ENCODE data around the gene DLGAP1. TPM values are rescaled to one million over a fixed set of nuclear protein-coding genes. Genes with fewer than 3 reads are reported as not detected.

DLGAP1 gene
- total RNA-seq, 1 donor from 2014 or later: 0.36 TPM

GRCh38 chr18:3520230-3521085 is 934.6 kb downstream of the DLGAP1 start:
- Mint-ChIP-seq H3K4me3 (no peak overlapping the region), H3K27me3 (ENCODE audit: insufficient read depth) (peaks cover 9% of the 10 kb centered on the region), H3K9me3 (peaks cover 5% of the 10 kb centered on the region), H3K36me3 (ENCODE audit: low read depth) (no peaks in the 10 kb centered on the region), H3K4me1 (ENCODE audit: low read depth) (no peaks in the 10 kb centered on the region), H3K27ac (no peak overlapping the region)
- intact Hi-C loops (cut with micrococcal nuclease): no loop called here
- DNase-seq (ENCODE audit: low spot score): no peak

- H3K27ac Mint-ChIP-seq: no peak overlapping the region
- H3K27me3 Mint-ChIP-seq (ENCODE audit: insufficient read depth): peaks cover 11% of the 10 kb centered on the region
- H3K36me3 Mint-ChIP-seq (ENCODE audit: low read depth): no peaks in the 10 kb centered on the region
- intact Hi-C loops (cut with micrococcal nuclease): no loop called here
- no peaks in the 10 kb centered on the region for H3K4me1 Mint-ChIP-seq (ENCODE audit: low read depth)
- DNase-seq (ENCODE audit: low spot score): no peak
- no peak overlapping the region for H3K4me3 Mint-ChIP-seq
- no peaks in the 10 kb centered on the region for H3K9me3 Mint-ChIP-seq
Observed at GRCh38 chr18:3514312-3515216, 940.5 kb downstream of the DLGAP1 start.

- no peaks in the 10 kb centered on the region for H3K9me3 Mint-ChIP-seq
- H3K36me3 Mint-ChIP-seq (ENCODE audit: low read depth): no peaks in the 10 kb centered on the region
- peaks cover 8% of the 10 kb centered on the region for H3K27me3 Mint-ChIP-seq (ENCODE audit: insufficient read depth)
- H3K4me1 Mint-ChIP-seq (ENCODE audit: low read depth): no peaks in the 10 kb centered on the region
- no peak overlapping the region for H3K27ac Mint-ChIP-seq
- H3K4me3 Mint-ChIP-seq: no peak overlapping the region
- DNase-seq (ENCODE audit: low spot score): no peak
- intact Hi-C loops (cut with micrococcal nuclease): no loop called here
Observed at GRCh38 chr18:3513481-3513880, 941.6 kb downstream of the DLGAP1 start.

GRCh38 chr18:3511980-3512379 is 943.1 kb downstream of the DLGAP1 start:
- no peak overlapping the region for H3K27ac Mint-ChIP-seq
- DNase-seq (ENCODE audit: low spot score): no peak
- H3K4me3 Mint-ChIP-seq: no peak overlapping the region
- peaks cover 8% of the 10 kb centered on the region for H3K27me3 Mint-ChIP-seq (ENCODE audit: insufficient read depth)
- H3K4me1 Mint-ChIP-seq (ENCODE audit: low read depth): no peaks in the 10 kb centered on the region
- intact Hi-C loops (cut with micrococcal nuclease): no loop called here
- H3K9me3 Mint-ChIP-seq: no peaks in the 10 kb centered on the region
- H3K36me3 Mint-ChIP-seq (ENCODE audit: low read depth): no peaks in the 10 kb centered on the region

GRCh38 chr18:3510896-3511295 is 944.2 kb downstream of the DLGAP1 start:
- no peaks in the 10 kb centered on the region for H3K9me3 Mint-ChIP-seq
- peaks cover 8% of the 10 kb centered on the region for H3K27me3 Mint-ChIP-seq (ENCODE audit: insufficient read depth)
- H3K27ac Mint-ChIP-seq: no peak overlapping the region
- no peak overlapping the region for H3K4me3 Mint-ChIP-seq
- intact Hi-C loops (cut with micrococcal nuclease): no loop called here
- no peaks in the 10 kb centered on the region for H3K4me1 Mint-ChIP-seq (ENCODE audit: low read depth)
- no peaks in the 10 kb centered on the region for H3K36me3 Mint-ChIP-seq (ENCODE audit: low read depth)
- DNase-seq (ENCODE audit: low spot score): no peak

- H3K4me1 Mint-ChIP-seq (ENCODE audit: low read depth): no peaks in the 10 kb centered on the region
- no peaks in the 10 kb centered on the region for H3K9me3 Mint-ChIP-seq
- DNase-seq (ENCODE audit: low spot score): no peak
- H3K27ac Mint-ChIP-seq: no peak overlapping the region
- no peaks in the 10 kb centered on the region for H3K36me3 Mint-ChIP-seq (ENCODE audit: low read depth)
- H3K4me3 Mint-ChIP-seq: no peak overlapping the region
- intact Hi-C loops (cut with micrococcal nuclease): no loop called here
- H3K27me3 Mint-ChIP-seq (ENCODE audit: insufficient read depth): peaks cover 8% of the 10 kb centered on the region
Observed at GRCh38 chr18:3510024-3510423, 945.1 kb downstream of the DLGAP1 start.

- H3K27ac Mint-ChIP-seq: no peak overlapping the region
- no peak for DNase-seq (ENCODE audit: low spot score)
Observed at GRCh38 chr18:3508576-3509549, 946.2 kb downstream of the DLGAP1 start.

GRCh38 chr18:3504637-3505036 is 950.5 kb downstream of the DLGAP1 start:
- no peaks in the 10 kb centered on the region for H3K9me3 Mint-ChIP-seq
- no peak overlapping the region for H3K27ac Mint-ChIP-seq
- H3K36me3 Mint-ChIP-seq (ENCODE audit: low read depth): peaks cover under 1% of the 10 kb centered on the region
- peaks cover 4% of the 10 kb centered on the region for H3K4me1 Mint-ChIP-seq (ENCODE audit: low read depth)
- intact Hi-C loops (cut with micrococcal nuclease): no loop called here
- DNase-seq (ENCODE audit: low spot score): no peak
- H3K4me3 Mint-ChIP-seq: no peak overlapping the region
- peaks cover 16% of the 10 kb centered on the region for H3K27me3 Mint-ChIP-seq (ENCODE audit: insufficient read depth)

More at GRCh38 chr18:3508576-3509549, 946.2 kb downstream of the DLGAP1 start:
- Mint-ChIP-seq H3K27me3 (ENCODE audit: insufficient read depth) (peaks cover 10% of the 10 kb centered on the region), H3K4me1 (ENCODE audit: low read depth) (no peaks in the 10 kb centered on the region), H3K9me3 (no peaks in the 10 kb centered on the region), H3K4me3 (no peak overlapping the region), H3K36me3 (ENCODE audit: low read depth) (no peaks in the 10 kb centered on the region)
- intact Hi-C loops (cut with micrococcal nuclease): no loop called here

GRCh38 chr18:3502650-3503049 is 952.5 kb downstream of the DLGAP1 start:
- no peaks in the 10 kb centered on the region for H3K9me3 Mint-ChIP-seq
- H3K36me3 Mint-ChIP-seq (ENCODE audit: low read depth): peaks cover 3% of the 10 kb centered on the region
- H3K27me3 Mint-ChIP-seq (ENCODE audit: insufficient read depth): peaks cover 29% of the 10 kb centered on the region

GRCh38 chr18:3500016-3500415 is 955.1 kb downstream of the DLGAP1 start:
- H3K4me1 Mint-ChIP-seq (ENCODE audit: low read depth): peaks cover 14% of the 10 kb centered on the region
- no peak overlapping the region for H3K4me3 Mint-ChIP-seq

More at GRCh38 chr18:3502650-3503049, 952.5 kb downstream of the DLGAP1 start:
- intact Hi-C loops (cut with micrococcal nuclease): no loop called here
- H3K4me3 Mint-ChIP-seq: no peak overlapping the region
- no peak overlapping the region for H3K27ac Mint-ChIP-seq
- H3K4me1 Mint-ChIP-seq (ENCODE audit: low read depth): peaks cover 14% of the 10 kb centered on the region
- no peak for DNase-seq (ENCODE audit: low spot score)

GRCh38 chr18:3499501-3499900 is 955.6 kb downstream of the DLGAP1 start:
- peaks cover 14% of the 10 kb centered on the region for H3K4me1 Mint-ChIP-seq (ENCODE audit: low read depth)
- H3K9me3 Mint-ChIP-seq: no peaks in the 10 kb centered on the region
- H3K27me3 Mint-ChIP-seq (ENCODE audit: insufficient read depth): peaks cover 37% of the 10 kb centered on the region
- intact Hi-C loops (cut with micrococcal nuclease): no loop called here
- no peak overlapping the region for H3K4me3 Mint-ChIP-seq
- H3K36me3 Mint-ChIP-seq (ENCODE audit: low read depth): peaks cover 3% of the 10 kb centered on the region
- no peak overlapping the region for H3K27ac Mint-ChIP-seq
- no peak for DNase-seq (ENCODE audit: low spot score)

More at GRCh38 chr18:3500016-3500415, 955.1 kb downstream of the DLGAP1 start:
- H3K36me3 Mint-ChIP-seq (ENCODE audit: low read depth): peaks cover 3% of the 10 kb centered on the region
- H3K27ac Mint-ChIP-seq: no peak overlapping the region
- peaks cover 37% of the 10 kb centered on the region for H3K27me3 Mint-ChIP-seq (ENCODE audit: insufficient read depth)
- intact Hi-C loops (cut with micrococcal nuclease): no loop called here
- no peak for DNase-seq (ENCODE audit: low spot score)
- no peaks in the 10 kb centered on the region for H3K9me3 Mint-ChIP-seq

Data from activated T-helper 1 cell treated with anti-CD3 and anti-CD28 coated beads, Interleukin-12 subunit alpha, Interleukin-12 subunit beta, Interleukin-2, Interleukin-4 antibody, amounts not matched to agents 30 ng/mL and 10 ng/mL and 1 ng/mL, durations not matched to agents 14 hours and 24 hours and 36 hours (primary cell).